ENCODE results near the gene KLF13.
A peak's percentile ranks its signal among the peaks of the same experiment; 100 is the strongest.

Gene KLF13
- 226 to 903 (median 401) reads per million in 9 experiments for total RNA-seq

- peak; percentile 68 for ATAC-seq (replicated peaks)
- Mint-ChIP-seq H3K4me3 (peak within 1 kb of the TSS; percentile 89 to 91), H3K27me3 (no peaks in the 10 kb centered on the region), H3K27ac (peak within 1 kb of the TSS; percentile 91 to 94), H3K9me3 (no peaks in the 10 kb centered on the region), H3K36me3 (ENCODE audit: insufficient read depth) (peaks cover 48% of the 10 kb centered on the region), H3K4me1 (ENCODE audit: low read depth in 2 of 2) (peaks cover 46 to 50% of the 10 kb centered on the region in 2 donors)
- DNase-seq, result peak; percentile 99 to 100 (median 100)
These were observed at the start of gene KLF13 for GRCh38 chr15:31326156-31326874. Gene KLF13, plus strand, starts transcription at chr15:31326835. Its CDS starts 378 bp downstream, at chr15:31327213.

- Mint-ChIP-seq H3K4me3 (no peak overlapping the region), H3K9me3 (no peaks in the 10 kb centered on the region), H3K27ac (peak overlapping the region in 1 of 2 donors; percentile 6), H3K4me1 (ENCODE audit: low read depth in 2 of 2) (peaks cover 10% of the 10 kb centered on the region in 2 donors), H3K27me3 (no peaks in the 10 kb centered on the region), H3K36me3 (ENCODE audit: insufficient read depth) (peaks cover 3% of the 10 kb centered on the region)
- no peak for DNase-seq
- ATAC-seq (replicated peaks), result no peak
These were observed 49.1 kb upstream of the KLF13 start for GRCh38 chr15:31277335-31278060.

GRCh38 chr15:31278061-31278445 is 48.6 kb upstream of the KLF13 start:
- ATAC-seq (replicated peaks), result no peak
- Mint-ChIP-seq H3K36me3 (ENCODE audit: insufficient read depth) (peaks cover 3% of the 10 kb centered on the region), H3K27me3 (no peaks in the 10 kb centered on the region), H3K9me3 (no peaks in the 10 kb centered on the region), H3K4me3 (no peak overlapping the region), H3K4me1 (ENCODE audit: low read depth in 2 of 2) (peaks cover 9 to 10% of the 10 kb centered on the region in 2 donors), H3K27ac (no peak overlapping the region)
- DNase-seq, result no peak

GRCh38 chr15:31278544-31279220 is 48.0 kb upstream of the KLF13 start:
- Mint-ChIP-seq H3K27me3 (no peaks in the 10 kb centered on the region), H3K36me3 (ENCODE audit: insufficient read depth) (peaks cover 3% of the 10 kb centered on the region), H3K4me1 (ENCODE audit: low read depth in 2 of 2) (peaks cover 6 to 10% of the 10 kb centered on the region in 2 donors), H3K9me3 (no peaks in the 10 kb centered on the region), H3K27ac (peak overlapping the region in 1 of 2 donors; percentile 55), H3K4me3 (no peak overlapping the region)
- ATAC-seq (replicated peaks), result no peak
- DNase-seq, result no peak

- no peak for DNase-seq
These were observed 47.2 kb upstream of the KLF13 start for GRCh38 chr15:31279221-31280045.

GRCh38 chr15:31280046-31280830 is 46.4 kb upstream of the KLF13 start:
- H3K27me3 Mint-ChIP-seq, result no peaks in the 10 kb centered on the region
- no peak for DNase-seq
- no peaks in the 10 kb centered on the region for H3K9me3 Mint-ChIP-seq

More at GRCh38 chr15:31279221-31280045, 47.2 kb upstream of the KLF13 start:
- Mint-ChIP-seq H3K27ac (peak overlapping the region in 1 of 2 donors; percentile 55), H3K36me3 (ENCODE audit: insufficient read depth) (peaks cover 3% of the 10 kb centered on the region), H3K9me3 (no peaks in the 10 kb centered on the region), H3K4me3 (no peak overlapping the region), H3K4me1 (ENCODE audit: low read depth in 2 of 2) (peaks cover 4 to 10% of the 10 kb centered on the region in 2 donors), H3K27me3 (no peaks in the 10 kb centered on the region)
- ATAC-seq (replicated peaks), result no peak

DNA sequence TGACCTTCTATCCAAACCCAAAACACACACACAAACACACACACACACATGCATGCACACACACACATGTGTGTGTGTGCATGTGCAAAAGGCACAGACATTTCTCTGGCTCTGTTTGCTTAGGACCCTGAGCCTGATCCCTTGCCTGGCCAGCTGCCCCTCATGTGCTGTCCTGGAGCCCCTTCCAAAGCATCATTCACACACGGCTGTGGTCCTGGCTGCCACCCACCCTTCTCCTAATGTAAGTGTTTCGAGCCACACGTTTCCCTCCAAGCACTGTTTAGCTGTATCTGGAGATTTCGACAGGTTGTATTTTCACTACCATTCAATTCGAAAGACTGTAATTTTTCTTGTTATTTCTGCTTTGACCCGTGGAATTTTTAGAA is 45.8 kb upstream of the KLF13 start:
- Mint-ChIP-seq H3K4me1 (ENCODE audit: low read depth in 2 of 2) (peaks cover 4 to 10% of the 10 kb centered on the region in 2 donors), H3K9me3 (no peaks in the 10 kb centered on the region), H3K4me3 (no peak overlapping the region), H3K36me3 (ENCODE audit: insufficient read depth) (peaks cover 3% of the 10 kb centered on the region), H3K27me3 (no peaks in the 10 kb centered on the region), H3K27ac (no peak overlapping the region)
- DNase-seq (no peak), ATAC-seq (replicated peaks) (no peak)

More at GRCh38 chr15:31280046-31280830, 46.4 kb upstream of the KLF13 start:
- peaks cover 4 to 10% of the 10 kb centered on the region in 2 donors for H3K4me1 Mint-ChIP-seq (ENCODE audit: low read depth in 2 of 2)
- ATAC-seq (replicated peaks), result no peak
- H3K4me3 Mint-ChIP-seq, result no peak overlapping the region
- H3K36me3 Mint-ChIP-seq (ENCODE audit: insufficient read depth), result peaks cover 3% of the 10 kb centered on the region
- H3K27ac Mint-ChIP-seq, result peak overlapping the region in 1 of 2 donors; percentile 55

- DNase-seq, result no peak
- Mint-ChIP-seq H3K4me3 (no peak overlapping the region), H3K9me3 (no peaks in the 10 kb centered on the region)
These were observed 43.6 kb upstream of the KLF13 start for GRCh38 chr15:31283043-31283442.

DNA sequence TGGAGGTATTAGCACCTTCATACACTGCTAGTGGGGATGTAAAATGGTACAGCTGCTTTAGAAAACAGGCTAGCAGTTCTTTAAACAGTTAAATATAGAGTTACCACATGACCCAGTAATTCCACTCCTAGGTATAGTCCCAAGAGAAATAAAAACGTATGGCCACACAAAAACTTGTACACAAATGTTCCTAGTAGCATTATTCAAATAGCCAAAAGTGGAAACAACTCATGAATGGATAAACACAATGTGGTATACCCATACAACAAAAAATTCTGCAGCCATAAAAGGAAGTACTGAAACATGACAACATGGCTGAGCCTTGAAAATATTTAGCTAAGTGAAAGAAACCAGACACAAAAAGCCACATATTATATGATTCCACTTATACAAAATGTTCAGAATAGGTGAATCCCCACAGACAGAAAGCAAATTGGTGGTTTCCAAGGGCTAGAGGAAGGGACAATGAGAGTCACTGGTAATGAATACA is 40.8 kb upstream of the KLF13 start:
- H3K27me3 Mint-ChIP-seq, result no peaks in the 10 kb centered on the region

More at GRCh38 chr15:31283043-31283442, 43.6 kb upstream of the KLF13 start:
- no peaks in the 10 kb centered on the region for H3K36me3 Mint-ChIP-seq (ENCODE audit: insufficient read depth)
- peaks cover 4 to 10% of the 10 kb centered on the region in 2 donors for H3K4me1 Mint-ChIP-seq (ENCODE audit: low read depth in 2 of 2)
- ATAC-seq (replicated peaks), result no peak
- H3K27ac Mint-ChIP-seq, result peak overlapping the region in 1 of 2 donors; percentile 38
- no peaks in the 10 kb centered on the region for H3K27me3 Mint-ChIP-seq

GRCh38 chr15:31291048-31291578 is 35.5 kb upstream of the KLF13 start:
- DNase-seq (no peak), ATAC-seq (replicated peaks) (no peak)
- Mint-ChIP-seq H3K4me3 (no peak overlapping the region), H3K9me3 (no peaks in the 10 kb centered on the region), H3K27ac (no peak overlapping the region), H3K4me1 (ENCODE audit: low read depth in 2 of 2) (peaks cover 0 to 4% of the 10 kb centered on the region in 2 donors), H3K36me3 (ENCODE audit: insufficient read depth) (peaks cover 2% of the 10 kb centered on the region), H3K27me3 (peaks cover 18 to 43% of the 10 kb centered on the region in 2 donors)

More for the DNA sequence above, 40.8 kb upstream of the KLF13 start:
- no peaks in the 10 kb centered on the region for H3K4me1 Mint-ChIP-seq (ENCODE audit: low read depth in 2 of 2)
- DNase-seq (no peak), ATAC-seq (replicated peaks) (no peak)
- H3K36me3 Mint-ChIP-seq (ENCODE audit: insufficient read depth), result no peaks in the 10 kb centered on the region
- no peak overlapping the region for H3K4me3 Mint-ChIP-seq
- no peak overlapping the region for H3K27ac Mint-ChIP-seq
- no peaks in the 10 kb centered on the region for H3K9me3 Mint-ChIP-seq

DNA sequence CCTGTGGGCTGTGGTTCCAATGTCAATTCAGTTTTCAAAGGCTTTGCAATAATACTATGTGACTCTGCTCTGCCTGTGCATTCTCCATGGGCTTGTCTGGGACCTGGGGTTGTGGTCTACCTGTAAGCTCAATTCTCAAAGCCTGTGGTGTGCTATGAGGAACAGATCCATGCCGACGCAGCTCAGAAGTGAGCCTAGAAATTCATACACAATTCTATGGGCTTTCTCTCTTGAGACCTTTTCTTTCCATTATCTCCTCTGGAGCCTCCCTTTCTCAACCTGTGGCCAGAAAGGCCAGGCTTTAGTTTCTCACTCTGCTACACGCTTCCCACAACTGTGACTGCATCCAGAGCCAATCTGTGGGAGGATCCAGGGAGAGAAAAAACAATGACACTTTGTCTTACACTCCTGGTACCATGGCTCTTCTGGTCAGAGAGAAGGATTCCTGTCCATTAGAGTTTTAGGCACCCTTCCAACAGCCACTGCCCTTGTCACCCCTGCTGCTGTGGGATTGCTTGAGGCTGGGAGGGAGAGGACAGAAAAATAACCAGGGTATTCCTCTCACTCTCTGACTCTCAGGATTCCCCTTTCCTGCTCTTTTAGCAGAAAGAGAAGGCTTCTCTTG is 34.1 kb upstream of the KLF13 start:
- ATAC-seq (replicated peaks), result no peak
- DNase-seq, result no peak
- Mint-ChIP-seq H3K4me1 (ENCODE audit: low read depth in 2 of 2) (peaks cover 3 to 6% of the 10 kb centered on the region in 2 donors), H3K36me3 (ENCODE audit: insufficient read depth) (peaks cover 2% of the 10 kb centered on the region), H3K9me3 (no peaks in the 10 kb centered on the region), H3K4me3 (no peak overlapping the region), H3K27me3 (peaks cover 18 to 57% of the 10 kb centered on the region in 2 donors), H3K27ac (no peak overlapping the region)

All from effector memory CD8-positive, alpha-beta T cell (primary cell).